ENCODE measurements around the gene C12orf42.

C12orf42 gene

DNA sequence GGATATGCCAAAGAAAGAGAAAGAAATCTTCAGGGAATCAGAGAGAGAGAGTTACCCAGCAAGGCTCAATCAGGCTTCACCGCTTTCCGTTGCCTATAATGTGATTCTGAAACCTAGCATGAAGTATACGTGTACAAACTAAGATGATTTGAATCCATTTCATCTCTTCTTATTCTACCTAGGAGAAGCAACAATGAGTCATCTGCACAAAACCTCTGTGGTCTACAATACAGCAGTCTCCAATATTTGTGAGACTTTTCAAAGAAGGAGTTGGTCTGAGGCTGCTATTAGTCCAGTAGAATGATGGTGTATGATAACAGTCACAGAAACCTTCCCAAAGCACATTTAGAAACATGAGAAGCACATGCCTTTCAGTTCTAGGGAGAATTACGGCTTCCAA is 141.9 kb downstream of the C12orf42 start:
- DNase-seq: no peak
- H2BK12ac ChIP-seq (ENCODE audit: low read length in 2 of 2): no peak overlapping the region
- no peak overlapping the region for H2BK120ac ChIP-seq (ENCODE audit: low read depth, low read length)
- H3K36me3 ChIP-seq (ENCODE audit: control insufficient read depth in 1 of 2, insufficient read depth in 2 of 2, low read depth in 1 of 2, low read length in 2 of 2): no peaks in the 10 kb centered on the region
- H2AK5ac ChIP-seq (ENCODE audit: low read length, severe bottlenecking): no peak overlapping the region
- H3K23ac ChIP-seq (ENCODE audit: low read length in 2 of 2): no peak overlapping the region
- no peaks in the 10 kb centered on the region for H3K4me1 ChIP-seq (ENCODE audit: control insufficient read depth, insufficient read depth, low read depth, low read length)
- no peak overlapping the region for H3K27ac ChIP-seq (ENCODE audit: low read length, poor library complexity, severe bottlenecking)
- no peak overlapping the region for H4K91ac ChIP-seq (ENCODE audit: low read length)
- H3K9ac ChIP-seq (ENCODE audit: low read length): no peak overlapping the region
- H3K18ac ChIP-seq (ENCODE audit: low read depth in 1 of 2, low read length in 2 of 2): no peak overlapping the region
- no peak overlapping the region for H3K4me3 ChIP-seq (ENCODE audit: insufficient read depth in 1 of 2, low read depth in 1 of 2, low read length in 2 of 2)
- H3K9me3 ChIP-seq (ENCODE audit: control insufficient read depth, low read length): peaks cover 7% of the 10 kb centered on the region
- H4K8ac ChIP-seq (ENCODE audit: low read length): no peak overlapping the region
- H2BK5ac ChIP-seq (ENCODE audit: low read depth, low read length, poor library complexity, severe bottlenecking): no peak overlapping the region
- H3K4me2 ChIP-seq (ENCODE audit: low read length, poor library complexity, severe bottlenecking): no peak overlapping the region
- H3K4ac ChIP-seq (ENCODE audit: low read depth in 1 of 2, low read length in 2 of 2): no peak overlapping the region
- H3K27me3 ChIP-seq (ENCODE audit: control insufficient read depth in 1 of 2, insufficient read depth in 1 of 2, low read length in 2 of 2): no peaks in the 10 kb centered on the region
- WGBS: 54% methylated on average over 2 of the region's 4 CpGs
- no peak overlapping the region for H2AFZ ChIP-seq (ENCODE audit: low read depth, low read length)
- no peak overlapping the region for H3K14ac ChIP-seq (ENCODE audit: low read length in 2 of 2)
- no peaks in the 10 kb centered on the region for H3K79me1 ChIP-seq (replicated peaks; ENCODE audit: low read length, poor library complexity, severe bottlenecking)
- H2BK15ac ChIP-seq (ENCODE audit: low read depth, poor library complexity, severe bottlenecking): no peak overlapping the region

DNA sequence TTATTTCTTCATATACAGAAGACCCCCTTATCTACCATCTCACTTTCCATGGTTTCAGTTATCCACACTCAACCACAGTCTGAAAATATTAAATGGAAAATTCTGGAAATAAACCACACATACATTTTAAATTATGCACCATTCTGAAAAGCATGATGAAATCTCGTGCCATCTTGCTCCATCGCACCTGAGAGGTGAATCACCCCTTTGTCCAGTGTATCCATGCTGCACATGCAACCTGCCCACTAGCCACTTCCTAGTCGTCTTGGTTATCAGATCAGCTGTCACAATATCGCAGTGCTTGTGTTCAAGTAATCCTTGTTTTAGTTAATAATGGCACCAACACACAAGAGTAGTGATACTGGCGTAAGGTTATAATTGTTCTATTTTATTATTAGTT is 145.7 kb downstream of the C12orf42 start:
- Histone ChIP-seq H3K4me2 (ENCODE audit: low read length, poor library complexity, severe bottlenecking) (no peak overlapping the region), H3K14ac (ENCODE audit: low read length in 2 of 2) (no peak overlapping the region), H2AK5ac (ENCODE audit: low read length, severe bottlenecking) (no peak overlapping the region), H3K9me3 (ENCODE audit: control insufficient read depth, low read length) (peaks cover 16% of the 10 kb centered on the region), H3K23ac (ENCODE audit: low read length in 2 of 2) (no peak overlapping the region), H3K27ac (ENCODE audit: low read length, poor library complexity, severe bottlenecking) (no peak overlapping the region), H3K79me1 (replicated peaks; ENCODE audit: low read length, poor library complexity, severe bottlenecking) (no peaks in the 10 kb centered on the region), H4K91ac (ENCODE audit: low read length) (no peak overlapping the region), H3K18ac (ENCODE audit: low read depth in 1 of 2, low read length in 2 of 2) (no peak overlapping the region), H3K36me3 (ENCODE audit: control insufficient read depth in 1 of 2, insufficient read depth in 2 of 2, low read depth in 1 of 2, low read length in 2 of 2) (no peaks in the 10 kb centered on the region), H3K4me1 (ENCODE audit: control insufficient read depth, insufficient read depth, low read depth, low read length) (no peaks in the 10 kb centered on the region), H3K4ac (ENCODE audit: low read depth in 1 of 2, low read length in 2 of 2) (no peak overlapping the region), H3K27me3 (ENCODE audit: control insufficient read depth in 1 of 2, insufficient read depth in 1 of 2, low read length in 2 of 2) (no peaks in the 10 kb centered on the region), H4K8ac (ENCODE audit: low read length) (no peak overlapping the region), H2AFZ (ENCODE audit: low read depth, low read length) (no peak overlapping the region), H3K4me3 (ENCODE audit: insufficient read depth in 1 of 2, low read depth in 1 of 2, low read length in 2 of 2) (no peak overlapping the region), H2BK120ac (ENCODE audit: low read depth, low read length) (no peak overlapping the region), H2BK15ac (ENCODE audit: low read depth, poor library complexity, severe bottlenecking) (no peak overlapping the region), H2BK12ac (ENCODE audit: low read length in 2 of 2) (no peak overlapping the region), H2BK5ac (ENCODE audit: low read depth, low read length, poor library complexity, severe bottlenecking) (no peak overlapping the region), H3K9ac (ENCODE audit: low read length) (no peak overlapping the region)
- no peak for DNase-seq
- WGBS: 78% methylated on average over 3 of the region's 5 CpGs

DNA sequence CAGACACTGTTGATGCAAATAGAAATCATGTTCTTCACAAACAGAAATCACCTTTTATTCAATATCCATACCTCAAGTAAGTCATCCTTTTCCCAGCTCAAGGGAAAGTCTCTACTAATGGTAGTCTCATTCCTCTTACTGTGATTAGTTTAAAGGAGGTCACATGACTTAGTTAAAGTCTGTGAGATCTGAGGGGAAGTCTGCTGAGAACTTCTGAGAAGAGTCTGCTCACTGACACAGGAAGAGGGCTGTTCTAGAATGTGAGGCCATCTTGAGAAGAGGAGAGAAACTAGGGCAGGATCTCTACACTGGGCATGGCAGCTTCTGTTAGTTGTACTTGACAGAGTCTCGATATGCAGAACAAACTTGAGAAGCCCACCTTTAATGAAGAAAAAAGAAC is 146.8 kb downstream of the C12orf42 start:
- DNase-seq: no peak
- no peak overlapping the region for H2BK120ac ChIP-seq (ENCODE audit: low read depth, low read length)
- no peak overlapping the region for H2BK12ac ChIP-seq (ENCODE audit: low read length in 2 of 2)
- H3K4ac ChIP-seq (ENCODE audit: low read depth in 1 of 2, low read length in 2 of 2): no peak overlapping the region
- H3K79me1 ChIP-seq (replicated peaks; ENCODE audit: low read length, poor library complexity, severe bottlenecking): no peaks in the 10 kb centered on the region
- H4K8ac ChIP-seq (ENCODE audit: low read length): no peak overlapping the region
- H4K91ac ChIP-seq (ENCODE audit: low read length): no peak overlapping the region
- H3K9ac ChIP-seq (ENCODE audit: low read length): no peak overlapping the region
- no peak overlapping the region for H2AK5ac ChIP-seq (ENCODE audit: low read length, severe bottlenecking)
- no peaks in the 10 kb centered on the region for H3K27me3 ChIP-seq (ENCODE audit: control insufficient read depth in 1 of 2, insufficient read depth in 1 of 2, low read length in 2 of 2)
- no peak overlapping the region for H3K27ac ChIP-seq (ENCODE audit: low read length, poor library complexity, severe bottlenecking)
- peaks cover 22% of the 10 kb centered on the region for H3K9me3 ChIP-seq (ENCODE audit: control insufficient read depth, low read length)
- WGBS: 80% methylated on average over 1 of the region's 1 CpG
- no peak overlapping the region for H2BK5ac ChIP-seq (ENCODE audit: low read depth, low read length, poor library complexity, severe bottlenecking)
- no peaks in the 10 kb centered on the region for H3K36me3 ChIP-seq (ENCODE audit: control insufficient read depth in 1 of 2, insufficient read depth in 2 of 2, low read depth in 1 of 2, low read length in 2 of 2)
- no peak overlapping the region for H3K18ac ChIP-seq (ENCODE audit: low read depth in 1 of 2, low read length in 2 of 2)
- H2BK15ac ChIP-seq (ENCODE audit: low read depth, poor library complexity, severe bottlenecking): no peak overlapping the region
- no peak overlapping the region for H3K23ac ChIP-seq (ENCODE audit: low read length in 2 of 2)
- no peak overlapping the region for H3K14ac ChIP-seq (ENCODE audit: low read length in 2 of 2)
- no peak overlapping the region for H2AFZ ChIP-seq (ENCODE audit: low read depth, low read length)
- no peak overlapping the region for H3K4me2 ChIP-seq (ENCODE audit: low read length, poor library complexity, severe bottlenecking)
- H3K4me1 ChIP-seq (ENCODE audit: control insufficient read depth, insufficient read depth, low read depth, low read length): no peaks in the 10 kb centered on the region
- H3K4me3 ChIP-seq (ENCODE audit: insufficient read depth in 1 of 2, low read depth in 1 of 2, low read length in 2 of 2): no peak overlapping the region

DNA sequence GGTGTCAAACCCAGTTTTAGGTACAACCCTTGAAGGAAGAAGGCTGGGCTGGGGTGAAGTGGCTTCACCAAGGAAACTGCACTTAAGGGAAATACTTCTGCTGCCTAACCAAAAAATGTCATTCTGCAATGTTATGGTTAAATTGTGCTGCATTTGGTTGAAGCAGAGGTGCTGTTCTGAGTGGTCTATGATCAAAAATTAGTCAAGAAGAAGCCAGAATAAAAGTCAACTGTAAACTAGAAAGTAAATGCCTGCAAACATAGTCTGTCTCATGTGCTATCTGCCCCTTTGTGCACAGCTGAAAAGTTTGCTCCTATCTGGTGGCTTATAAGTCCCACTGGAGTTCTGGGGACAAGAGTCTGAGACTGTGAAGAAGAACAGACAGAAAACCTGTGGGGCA is 158.8 kb downstream of the C12orf42 start:
- Histone ChIP-seq H2BK15ac (ENCODE audit: low read depth, poor library complexity, severe bottlenecking) (no peak overlapping the region), H3K4me3 (ENCODE audit: insufficient read depth in 1 of 2, low read depth in 1 of 2, low read length in 2 of 2) (no peak overlapping the region), H4K91ac (ENCODE audit: low read length) (no peak overlapping the region), H2AK5ac (ENCODE audit: low read length, severe bottlenecking) (no peak overlapping the region), H3K14ac (ENCODE audit: low read length in 2 of 2) (no peak overlapping the region), H3K27ac (ENCODE audit: low read length, poor library complexity, severe bottlenecking) (no peak overlapping the region), H2BK5ac (ENCODE audit: low read depth, low read length, poor library complexity, severe bottlenecking) (no peak overlapping the region), H3K9ac (ENCODE audit: low read length) (no peak overlapping the region), H3K36me3 (ENCODE audit: control insufficient read depth in 1 of 2, insufficient read depth in 2 of 2, low read depth in 1 of 2, low read length in 2 of 2) (no peaks in the 10 kb centered on the region), H3K9me3 (ENCODE audit: control insufficient read depth, low read length) (peaks cover 10% of the 10 kb centered on the region), H2BK120ac (ENCODE audit: low read depth, low read length) (no peak overlapping the region), H3K27me3 (ENCODE audit: control insufficient read depth in 1 of 2, insufficient read depth in 1 of 2, low read length in 2 of 2) (no peaks in the 10 kb centered on the region), H3K23ac (ENCODE audit: low read length in 2 of 2) (no peak overlapping the region), H2BK12ac (ENCODE audit: low read length in 2 of 2) (no peak overlapping the region), H3K4ac (ENCODE audit: low read depth in 1 of 2, low read length in 2 of 2) (no peak overlapping the region), H3K4me2 (ENCODE audit: low read length, poor library complexity, severe bottlenecking) (no peak overlapping the region), H4K8ac (ENCODE audit: low read length) (no peak overlapping the region), H3K79me1 (replicated peaks; ENCODE audit: low read length, poor library complexity, severe bottlenecking) (no peaks in the 10 kb centered on the region), H3K4me1 (ENCODE audit: control insufficient read depth, insufficient read depth, low read depth, low read length) (no peaks in the 10 kb centered on the region), H2AFZ (ENCODE audit: low read depth, low read length) (no peak overlapping the region), H3K18ac (ENCODE audit: low read depth in 1 of 2, low read length in 2 of 2) (no peak overlapping the region)
- no peak for DNase-seq
